ENCODE measurements around the gene COG3.

DNA sequence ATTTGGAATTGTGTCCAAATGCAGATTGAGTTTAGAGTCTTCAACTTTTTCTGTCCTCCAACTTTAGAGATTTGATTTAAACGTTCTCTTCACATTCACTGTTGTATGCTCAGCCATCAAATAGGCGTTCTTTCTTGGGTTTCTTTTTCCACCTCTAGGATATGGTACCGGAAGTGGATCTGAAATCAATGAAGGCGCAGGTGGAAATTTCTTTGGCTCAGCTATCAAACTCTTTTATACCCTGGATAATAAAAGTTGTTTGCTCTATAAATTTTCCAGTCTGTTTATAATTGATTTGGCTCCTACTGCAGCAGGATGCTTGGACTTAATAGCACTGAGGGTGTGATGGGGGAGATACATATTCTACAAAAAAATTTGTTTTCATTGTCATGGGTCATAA lies 1.6 kb downstream of the COG3 start:
- no peak for TF ChIP-seq POLR2A (IDR thresholded peaks at IDR 0.05)
- TF ChIP-seq, protein P1, sequence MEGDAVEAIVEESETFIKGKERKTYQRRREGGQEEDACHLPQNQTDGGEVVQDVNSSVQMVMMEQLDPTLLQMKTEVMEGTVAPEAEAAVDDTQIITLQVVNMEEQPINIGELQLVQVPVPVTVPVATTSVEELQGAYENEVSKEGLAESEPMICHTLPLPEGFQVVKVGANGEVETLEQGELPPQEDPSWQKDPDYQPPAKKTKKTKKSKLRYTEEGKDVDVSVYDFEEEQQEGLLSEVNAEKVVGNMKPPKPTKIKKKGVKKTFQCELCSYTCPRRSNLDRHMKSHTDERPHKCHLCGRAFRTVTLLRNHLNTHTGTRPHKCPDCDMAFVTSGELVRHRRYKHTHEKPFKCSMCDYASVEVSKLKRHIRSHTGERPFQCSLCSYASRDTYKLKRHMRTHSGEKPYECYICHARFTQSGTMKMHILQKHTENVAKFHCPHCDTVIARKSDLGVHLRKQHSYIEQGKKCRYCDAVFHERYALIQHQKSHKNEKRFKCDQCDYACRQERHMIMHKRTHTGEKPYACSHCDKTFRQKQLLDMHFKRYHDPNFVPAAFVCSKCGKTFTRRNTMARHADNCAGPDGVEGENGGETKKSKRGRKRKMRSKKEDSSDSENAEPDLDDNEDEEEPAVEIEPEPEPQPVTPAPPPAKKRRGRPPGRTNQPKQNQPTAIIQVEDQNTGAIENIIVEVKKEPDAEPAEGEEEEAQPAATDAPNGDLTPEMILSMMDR (IDR thresholded peaks at IDR 0.05), result no peak

Measured in lower leg skin (tissue), 3 donors.